Fibroblast of gingiva (primary cell): ENCODE measurements around the gene XAF1.
"Not testable (repeated sequence)": the region's sequence is repeated elsewhere in the genome, so short reads cannot be mapped to it uniquely, and the experiment has no call there.

Experiments
- DNase-seq: peaks from one replicate; pipeline ENCODE4 v3.0.0-alpha.2; 2011; ENCODE audit warnings: low read depth

The XAF1 gene, protein sequence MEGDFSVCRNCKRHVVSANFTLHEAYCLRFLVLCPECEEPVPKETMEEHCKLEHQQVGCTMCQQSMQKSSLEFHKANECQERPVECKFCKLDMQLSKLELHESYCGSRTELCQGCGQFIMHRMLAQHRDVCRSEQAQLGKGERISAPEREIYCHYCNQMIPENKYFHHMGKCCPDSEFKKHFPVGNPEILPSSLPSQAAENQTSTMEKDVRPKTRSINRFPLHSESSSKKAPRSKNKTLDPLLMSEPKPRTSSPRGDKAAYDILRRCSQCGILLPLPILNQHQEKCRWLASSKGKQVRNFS

DNA sequence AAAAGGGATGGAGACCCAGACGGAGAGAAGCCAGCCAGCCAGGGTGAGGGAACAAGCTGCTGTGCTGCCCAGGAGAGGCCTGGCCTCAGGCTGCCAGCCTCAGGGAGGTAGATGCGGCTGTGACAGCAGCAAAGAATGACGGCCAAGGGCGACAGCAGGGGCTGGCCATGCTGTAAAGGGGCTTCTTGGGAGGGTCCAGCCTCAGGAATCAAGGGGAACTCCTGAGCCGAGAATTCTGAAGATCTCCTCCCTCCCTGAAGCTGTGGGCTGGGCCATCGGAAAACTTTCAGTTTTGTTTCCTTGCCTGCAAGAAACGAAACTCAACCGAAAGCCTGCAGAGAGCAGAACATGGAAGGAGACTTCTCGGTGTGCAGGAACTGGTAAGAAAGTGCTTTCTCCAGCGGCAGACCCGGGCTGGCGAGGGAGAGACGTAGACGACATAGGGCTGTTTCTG, at the start of gene XAF1:
XAF1 (plus strand) TSS at position 316 of the 454 bp plus-strand sequence; CDS start at position 349, 33 bp downstream.
- peak; percentile 53 for DNase-seq

DNA sequence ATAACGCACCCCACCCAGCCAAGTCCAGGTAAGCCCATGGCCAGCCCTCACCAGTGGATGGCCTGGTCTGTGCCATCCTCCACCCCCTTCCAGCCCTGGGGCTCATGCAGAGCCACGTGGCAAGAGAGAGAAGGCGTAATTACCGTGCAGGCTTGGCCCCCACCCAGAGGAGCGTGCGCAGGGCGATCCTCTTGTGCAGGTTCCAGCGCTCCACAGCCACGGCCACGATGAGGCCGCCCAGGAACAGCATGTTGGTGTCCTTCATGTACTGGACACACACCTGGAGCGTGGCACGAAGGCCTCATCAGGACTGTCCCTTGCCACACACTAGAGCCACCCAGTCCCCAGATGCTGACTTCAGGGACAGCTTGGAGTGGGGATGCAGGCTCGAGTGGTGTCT, 49.3 kb upstream of the XAF1 start:
- DNase-seq = no peak

GRCh38 chr17:6706996-6707395, 48.9 kb upstream of the XAF1 start:
- DNase-seq = no peak

DNA sequence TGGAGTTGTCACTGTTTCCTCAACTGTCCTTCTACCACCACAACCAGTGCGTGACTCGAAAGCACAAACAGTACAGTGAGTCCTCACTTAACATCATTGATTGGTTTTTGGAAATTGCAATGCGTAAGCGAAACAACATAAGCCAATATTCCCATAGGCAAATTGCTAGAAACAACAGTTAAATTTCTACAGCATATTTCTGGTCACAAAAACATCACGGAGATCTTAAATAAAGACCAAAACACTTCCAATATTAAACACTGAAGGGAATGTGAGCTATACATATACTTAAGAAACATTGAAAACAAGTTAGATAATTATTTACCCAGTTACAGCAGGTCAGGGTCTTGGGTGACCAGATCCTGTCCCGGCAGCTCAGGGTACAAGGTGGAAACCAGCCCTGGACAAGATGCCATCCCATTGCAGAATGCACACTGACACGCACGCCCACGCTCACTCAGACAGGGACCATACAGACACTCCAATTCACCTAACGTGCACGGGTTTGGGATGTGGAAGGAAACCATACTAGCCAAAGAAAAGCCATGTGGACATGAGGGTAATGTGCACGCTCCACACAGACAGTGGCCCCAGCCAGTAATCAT, 47.4 kb upstream of the XAF1 start:
- DNase-seq = no peak

DNA sequence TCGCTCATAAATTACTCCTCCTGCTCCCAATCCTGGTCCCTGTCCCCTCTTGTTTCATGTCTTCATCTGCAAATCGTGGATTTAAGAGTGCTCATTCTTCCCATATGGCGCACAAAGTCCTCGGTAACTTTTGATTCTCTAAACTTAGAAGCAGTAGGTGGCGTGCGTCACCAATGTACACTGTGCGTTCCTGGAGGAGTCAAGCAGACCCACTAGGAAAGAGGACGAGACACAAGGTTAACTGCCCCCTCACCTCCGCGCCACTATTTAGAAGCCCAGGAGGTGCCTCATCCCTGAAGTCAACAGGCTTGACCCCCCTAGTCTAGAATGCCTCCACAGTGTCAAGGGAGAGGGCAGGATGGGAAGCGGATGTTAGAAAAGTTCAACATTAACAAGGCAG, 45.5 kb upstream of the XAF1 start:
- DNase-seq = no peak

- no peak for DNase-seq
Measured at GRCh38 chr17:6711081-6711674, 44.7 kb upstream of the XAF1 start.

GRCh38 chr17:6711681-6712057, 44.2 kb upstream of the XAF1 start:
- DNase-seq = no peak

DNA sequence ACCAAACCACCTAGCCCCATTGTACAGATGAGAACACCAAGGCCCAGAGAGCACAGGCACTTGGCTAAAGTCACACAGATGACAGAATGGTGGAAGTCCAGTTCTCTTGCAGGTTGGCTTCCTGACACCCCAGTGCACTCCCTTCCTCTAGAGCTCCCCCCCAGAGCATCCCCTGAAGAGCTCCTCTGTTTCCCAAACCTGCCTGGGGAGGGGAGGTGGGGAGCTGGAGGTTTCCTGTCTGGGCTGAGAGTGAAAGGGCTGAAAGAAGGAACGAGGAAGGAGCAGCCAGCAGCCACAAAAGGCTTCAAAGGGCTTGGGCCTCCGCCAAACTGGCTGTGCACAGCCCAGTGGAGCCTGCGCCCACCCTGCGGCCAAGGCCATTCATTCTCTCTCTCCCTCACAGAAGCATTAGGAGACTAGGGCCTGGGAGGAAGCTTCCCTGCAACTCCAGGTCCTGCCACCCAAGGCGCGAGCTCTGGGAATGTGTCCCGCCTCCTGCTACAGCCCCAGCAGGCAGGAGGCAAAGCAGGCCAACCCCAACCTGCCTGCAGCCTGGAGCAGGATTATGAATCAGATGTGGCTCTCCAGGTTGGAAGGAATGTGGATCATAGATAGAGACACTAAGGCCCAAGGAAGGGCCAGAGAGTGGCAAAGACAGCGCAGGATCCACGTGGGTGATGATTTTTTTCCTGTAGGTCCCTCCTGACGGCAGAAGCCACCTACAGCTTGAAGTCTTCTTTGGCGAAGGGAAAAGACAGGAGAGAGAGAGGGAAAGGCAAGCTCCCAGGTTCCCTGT, 43.6 kb upstream of the XAF1 start:
- DNase-seq = no peak

GRCh38 chr17:6712854-6713129, 43.1 kb upstream of the XAF1 start:
- no peak for DNase-seq

- no peak for DNase-seq
Measured at GRCh38 chr17:6713130-6713917, 42.5 kb upstream of the XAF1 start, which contains the start of gene SLC13A5. Gene SLC13A5 (minus strand): TSS chr17:6713369. CDS start chr17:6713333, 36 bp downstream.

DNA sequence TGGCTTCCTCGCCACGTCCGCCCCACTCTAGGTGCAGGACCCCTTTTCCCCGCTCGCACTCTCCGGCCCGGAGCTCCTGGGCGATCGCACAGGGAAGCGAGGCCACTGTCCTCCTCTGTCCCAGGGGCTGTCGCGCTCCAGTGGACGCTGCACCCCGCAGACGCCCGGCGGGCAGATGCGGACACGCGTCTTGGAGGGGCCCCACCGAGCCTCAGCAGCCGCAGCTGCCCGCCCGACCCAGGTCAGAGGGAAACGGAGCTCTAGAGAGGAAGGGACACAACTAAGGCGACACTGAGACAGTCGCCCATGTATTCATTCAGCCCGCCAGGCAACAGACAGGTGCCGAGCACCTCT, 42.0 kb upstream of the XAF1 start:
- DNase-seq = no peak

DNA sequence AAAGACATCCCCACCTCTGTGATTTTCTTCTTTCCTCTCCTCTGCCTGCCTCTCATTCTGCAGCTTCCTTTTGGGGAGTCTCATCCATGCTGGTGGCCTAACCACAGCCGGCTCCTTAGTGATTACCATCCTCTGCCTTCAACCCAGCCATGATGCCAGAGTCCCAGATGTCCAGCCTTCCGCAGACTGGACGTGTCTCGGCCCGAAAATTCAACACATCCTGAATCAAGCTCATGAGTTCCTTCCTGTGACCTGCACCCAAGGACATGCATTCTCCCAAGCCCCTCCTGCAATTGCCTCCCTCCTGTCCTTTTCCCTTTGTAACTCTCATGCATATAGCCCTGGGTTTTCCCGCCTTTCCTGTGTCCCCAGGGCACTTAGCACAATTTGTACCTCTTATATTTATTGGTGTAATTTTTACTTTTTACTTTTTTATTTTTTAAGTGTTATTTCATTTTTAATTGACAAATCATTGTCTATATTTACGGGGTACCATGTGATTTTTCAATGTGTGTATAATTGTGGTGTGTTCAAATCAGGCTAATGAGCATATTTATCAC, 41.5 kb upstream of the XAF1 start:
- DNase-seq = no peak

- no peak for DNase-seq
Measured at GRCh38 chr17:6716736-6717135, 39.1 kb upstream of the XAF1 start.

DNA sequence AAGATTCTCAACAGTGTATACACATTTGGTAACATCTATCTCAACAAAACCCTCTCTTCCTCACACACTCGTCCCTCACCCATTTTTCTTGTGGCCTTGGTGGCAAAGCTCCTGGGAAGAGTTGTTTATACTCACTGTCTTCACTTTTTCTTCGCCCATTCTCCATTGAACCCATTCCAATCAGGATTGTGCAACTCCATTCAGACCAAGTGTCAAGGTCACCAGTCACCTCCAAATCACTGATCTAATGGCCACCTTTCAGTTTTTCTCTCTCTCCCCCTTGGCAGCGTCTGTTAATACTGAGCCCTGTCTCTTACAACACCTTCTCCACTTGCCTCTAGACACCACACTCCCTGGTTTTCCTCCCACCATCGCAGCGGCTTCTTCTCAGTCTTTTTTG, 34.1 kb upstream of the XAF1 start:
- no peak for DNase-seq

- DNase-seq = no peak
Measured at GRCh38 chr17:6724009-6724408, 31.8 kb upstream of the XAF1 start.

DNA sequence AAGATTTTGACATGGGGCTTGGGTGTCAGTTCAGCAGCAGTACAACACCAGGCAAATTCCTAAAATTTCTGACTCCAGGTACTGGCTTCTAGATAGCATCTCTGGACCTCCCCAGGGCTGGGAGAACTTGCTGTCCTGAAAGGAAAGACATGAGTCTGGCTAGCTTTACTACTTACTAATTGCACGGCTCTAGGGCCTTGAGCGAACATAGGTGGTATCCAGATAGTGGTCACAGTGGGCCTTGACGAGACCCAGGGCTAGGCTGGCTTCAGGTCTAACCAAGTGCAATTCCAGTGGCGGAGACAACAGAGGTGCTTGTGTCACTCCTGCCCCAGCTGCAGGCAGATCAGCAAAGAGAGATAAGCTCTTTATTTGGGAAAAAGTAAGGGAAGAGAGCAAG, 26.3 kb upstream of the XAF1 start:
- DNase-seq = no peak

DNA sequence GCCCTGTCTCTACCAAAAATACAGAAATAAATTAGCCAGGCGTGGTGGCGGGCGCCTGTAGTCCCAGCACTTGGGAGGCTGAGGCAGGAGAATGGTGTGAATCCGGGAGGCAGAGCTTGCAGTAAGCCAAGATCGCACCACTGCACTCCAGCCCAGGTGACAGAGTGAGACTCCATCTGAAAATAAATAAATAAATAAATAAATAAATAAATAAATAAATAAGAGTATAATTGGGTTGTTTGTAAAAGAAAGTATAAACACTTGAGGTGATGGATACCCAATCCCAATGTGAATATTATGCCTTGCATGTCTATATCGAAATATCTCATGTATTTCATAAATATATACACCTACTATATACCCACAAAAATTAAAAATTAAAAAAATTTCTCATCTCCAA, 9.2 kb upstream of the XAF1 start:
- not testable (repeated sequence) for DNase-seq

- DNase-seq = no peak
Measured at GRCh38 chr17:6748617-6749016, 7.2 kb upstream of the XAF1 start.

GRCh38 chr17:6749519-6749918, 6.3 kb upstream of the XAF1 start:
- no peak for DNase-seq

DNA sequence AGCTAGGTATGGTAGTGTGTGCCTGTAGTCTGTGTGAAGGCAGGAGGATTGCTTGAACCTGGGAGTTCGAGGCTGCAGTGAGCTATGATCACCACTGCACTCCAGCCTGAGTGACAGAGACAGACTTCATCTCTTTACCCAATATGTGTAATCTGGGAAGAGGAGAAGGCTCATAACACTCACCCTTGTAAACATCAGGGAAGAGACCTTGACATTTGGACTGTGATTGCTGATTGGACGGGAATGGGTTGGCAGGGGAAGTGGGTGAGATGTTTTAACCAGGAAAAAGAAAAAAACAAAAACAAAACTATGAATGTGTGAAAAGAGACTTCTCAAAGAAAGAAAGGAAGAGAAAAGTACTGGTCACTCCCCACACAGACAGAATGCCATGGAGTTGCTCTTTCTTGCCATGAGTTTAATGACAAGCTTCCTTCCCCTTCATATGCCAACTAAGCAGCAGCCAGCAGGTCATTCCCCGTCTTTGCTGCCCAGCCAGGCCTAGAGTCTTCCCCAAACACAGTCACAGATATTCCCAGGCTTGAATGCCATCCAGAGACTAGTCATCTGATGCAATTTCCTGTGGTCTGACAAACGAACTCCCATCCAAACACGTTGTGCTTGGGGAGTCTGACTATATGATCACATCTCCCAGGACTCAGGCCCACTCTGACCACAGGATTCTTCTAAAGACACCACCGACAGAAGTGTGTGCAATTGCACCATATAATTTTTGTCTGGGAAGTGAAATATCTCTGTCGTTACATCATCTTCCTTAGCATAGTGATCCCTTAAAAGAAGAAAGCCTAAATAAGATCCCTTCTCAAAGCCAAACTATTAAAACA, 3.6 kb upstream of the XAF1 start:
- DNase-seq = peak; percentile 99

DNA sequence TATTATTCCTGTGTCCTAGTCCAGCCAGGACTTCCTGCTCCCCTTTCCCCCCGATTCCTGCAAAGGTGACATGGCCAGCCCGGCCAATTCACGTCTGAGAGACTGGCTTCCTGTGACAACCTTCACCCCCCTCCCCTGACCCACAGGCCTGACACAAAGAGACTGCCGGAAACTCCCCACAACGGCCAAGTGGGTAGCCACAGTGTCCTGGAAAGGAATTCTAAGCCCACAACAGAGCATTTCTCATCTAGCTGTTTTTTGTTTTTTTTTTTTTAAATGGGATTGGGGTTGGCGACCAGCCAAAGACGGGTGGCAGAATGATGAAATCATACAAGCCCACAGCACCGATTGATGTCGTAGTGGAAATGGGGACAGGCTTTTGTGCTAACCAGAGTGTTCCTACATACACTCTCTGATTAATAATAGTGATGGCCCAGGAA, 2.8 kb upstream of the XAF1 start:
- peak; percentile 76 for DNase-seq
